Astrocyte of the spinal cord (primary cell): ENCODE measurements around the gene ACP4.
"Not testable (repeated sequence)": the region's sequence is repeated elsewhere in the genome, so short reads cannot be mapped to it uniquely, and the experiment has no call there.

Source experiments
- DNase-seq: peaks from one replicate; pipeline ENCODE4 v3.0.0; 2011; ENCODE audit warnings: low read depth, low spot score
- H3K4me3 ChIP-seq: 2 replicates; pipeline ENCODE4 v1.5.1; 2011; ENCODE audit warnings: low read depth, mild to moderate bottlenecking, low read length, moderate library complexity
- CTCF ChIP-seq: IDR thresholded peaks from 2 replicates; pipeline ENCODE4 v1.5.1; 2012; ENCODE audit warnings: low read depth, mild to moderate bottlenecking, low read length, inconsistent platforms
- in situ Hi-C: cut with HindIII; loops from 2 replicates; pipeline ENCODE4 v1.10.0; 2017; ENCODE audit warnings: low sequenced_read_pairs

Gene ACP4

DNA sequence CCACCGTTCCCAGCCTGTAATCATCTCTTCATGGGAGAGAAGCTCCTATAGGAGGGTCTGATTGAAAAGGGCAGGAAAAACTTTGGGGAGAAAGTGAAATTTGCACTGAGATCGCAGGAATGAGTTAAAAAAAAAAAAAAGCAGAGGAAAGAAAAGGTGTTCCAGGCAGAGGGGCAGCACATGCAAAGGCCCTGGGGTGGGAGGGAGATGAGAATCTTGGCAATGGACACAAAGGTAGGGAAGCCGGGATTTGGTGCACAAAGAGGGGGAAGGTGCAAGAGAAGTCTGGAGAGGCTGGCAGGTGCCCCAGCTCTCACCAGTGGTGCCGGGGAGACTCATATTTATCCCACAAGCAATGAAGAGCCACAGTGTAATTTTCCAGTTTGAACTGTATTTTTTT is 36.3 kb upstream of the ACP4 start:
- H3K4me3 ChIP-seq: no peak overlapping the region
- TF ChIP-seq CTCF: no peak
- DNase-seq: no peak
- in situ Hi-C loops: no loop called here

DNA sequence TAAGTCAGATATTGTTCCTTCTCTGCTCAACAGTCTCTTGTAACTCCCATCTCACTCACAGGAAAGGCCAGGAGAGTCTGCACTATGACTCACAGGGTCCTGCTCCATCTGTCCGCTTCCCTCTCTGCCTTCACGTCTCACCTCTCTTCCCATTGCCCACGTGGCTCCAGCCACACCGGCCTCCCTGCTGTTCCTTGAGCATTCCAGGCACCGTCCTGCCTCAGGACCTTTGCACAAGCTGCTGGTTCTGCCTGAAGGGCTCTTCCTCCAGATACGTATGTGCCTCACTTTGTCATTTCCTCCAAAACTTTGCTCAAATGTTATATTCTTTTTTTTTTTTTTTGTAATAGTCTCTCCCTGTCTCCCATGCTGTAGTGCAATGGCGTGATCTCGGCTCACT is 34.0 kb upstream of the ACP4 start:
- DNase-seq, in situ Hi-C loops, H3K4me3 ChIP-seq: not testable (repeated sequence)

GRCh38 chr19:50757624-50758023 is 32.6 kb upstream of the ACP4 start:
- DNase-seq, in situ Hi-C loops, H3K4me3 ChIP-seq: not testable (repeated sequence)

GRCh38 chr19:50759076-50759475 is 31.1 kb upstream of the ACP4 start:
- DNase-seq, in situ Hi-C loops, H3K4me3 ChIP-seq: not testable (repeated sequence)

- in situ Hi-C loops: no loop called here
- no peak overlapping the region for H3K4me3 ChIP-seq
- no peak for TF ChIP-seq CTCF
- DNase-seq: no peak
Measured at GRCh38 chr19:50759886-50760285, 30.3 kb upstream of the ACP4 start.

DNA sequence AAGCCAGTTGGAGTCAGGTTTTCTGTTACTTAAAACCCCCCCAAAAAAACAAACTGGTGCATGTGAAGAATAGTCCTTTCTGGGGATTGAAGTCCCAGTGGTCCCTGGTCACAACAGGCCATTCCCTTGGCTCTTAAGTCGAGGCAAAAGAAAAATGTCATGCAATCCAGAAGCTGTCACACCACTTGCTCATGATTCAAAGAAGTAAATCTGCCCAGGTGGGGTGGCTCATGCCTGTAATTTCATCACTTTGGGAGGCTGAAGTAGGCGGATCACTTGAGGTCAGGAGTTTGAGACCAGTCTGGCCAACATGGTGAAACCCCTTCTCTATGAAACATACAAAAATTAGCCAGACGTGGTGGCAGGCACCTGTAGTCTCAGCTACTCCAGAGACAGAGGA is 28.7 kb upstream of the ACP4 start:
- in situ Hi-C loops, DNase-seq, H3K4me3 ChIP-seq: not testable (repeated sequence)

- H3K4me3 ChIP-seq, in situ Hi-C loops, DNase-seq: not testable (repeated sequence)
Measured at GRCh38 chr19:50763521-50763920, 26.7 kb upstream of the ACP4 start.

DNA sequence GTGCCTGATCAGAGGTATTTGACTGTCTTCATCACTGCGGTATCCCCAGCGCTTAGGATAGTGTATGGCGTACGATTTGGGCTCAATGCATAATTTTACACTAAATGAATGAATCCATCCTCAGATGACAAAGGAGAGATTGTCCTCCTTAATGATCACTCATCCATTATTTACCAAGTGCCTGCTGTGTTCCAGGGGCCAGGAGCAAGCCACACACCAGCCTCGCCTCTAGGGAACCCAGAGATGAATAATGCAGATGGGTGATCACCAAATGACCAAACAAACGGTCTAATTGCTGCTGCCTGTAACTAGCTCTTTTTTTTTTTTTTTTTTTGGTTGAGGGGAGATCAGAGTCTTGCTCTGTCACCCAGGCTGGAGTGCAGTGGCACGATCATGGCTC is 25.8 kb upstream of the ACP4 start:
- no peak for DNase-seq
- TF ChIP-seq CTCF: no peak
- in situ Hi-C loops: no loop called here
- no peak overlapping the region for H3K4me3 ChIP-seq

DNA sequence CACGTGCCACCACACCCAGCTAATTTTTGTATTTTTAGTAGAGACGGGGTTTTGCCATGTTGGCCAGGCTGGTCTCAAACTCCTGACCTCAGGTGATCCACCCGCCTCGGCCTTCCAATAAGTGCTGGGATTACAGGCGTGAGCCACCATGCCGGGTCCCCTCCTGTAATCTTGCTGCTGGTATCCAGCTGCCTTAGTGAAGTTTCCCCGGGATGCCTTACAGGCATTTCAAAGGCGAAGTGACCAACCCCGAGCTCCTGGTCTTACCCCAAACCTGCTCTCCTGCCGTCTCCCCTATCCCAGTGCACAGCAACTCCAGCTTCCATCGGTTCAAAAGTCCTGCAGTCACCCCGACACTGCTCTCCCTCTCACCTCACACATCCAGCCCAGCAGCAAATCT is 23.5 kb upstream of the ACP4 start:
- in situ Hi-C loops, H3K4me3 ChIP-seq, DNase-seq: not testable (repeated sequence)

DNA sequence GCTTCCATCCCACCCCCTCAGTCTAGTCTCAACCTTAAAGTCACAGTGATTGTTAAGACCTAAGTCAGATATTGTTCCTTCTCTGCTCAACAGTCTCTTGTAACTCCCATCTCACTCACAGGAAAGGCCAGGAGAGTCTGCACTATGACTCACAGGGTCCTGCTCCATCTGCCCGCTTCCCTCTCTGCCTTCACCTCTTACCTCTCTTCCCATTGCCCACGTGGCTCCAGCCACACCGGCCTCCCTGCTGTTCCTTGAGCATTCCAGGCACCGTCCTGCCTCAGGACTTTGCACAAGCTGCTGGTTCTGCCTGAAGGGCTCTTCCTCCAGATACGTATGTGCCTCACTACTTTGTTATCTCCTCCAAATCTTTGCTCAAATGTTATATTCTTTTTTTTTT is 23.0 kb upstream of the ACP4 start:
- H3K4me3 ChIP-seq, in situ Hi-C loops, DNase-seq: not testable (repeated sequence)

DNA sequence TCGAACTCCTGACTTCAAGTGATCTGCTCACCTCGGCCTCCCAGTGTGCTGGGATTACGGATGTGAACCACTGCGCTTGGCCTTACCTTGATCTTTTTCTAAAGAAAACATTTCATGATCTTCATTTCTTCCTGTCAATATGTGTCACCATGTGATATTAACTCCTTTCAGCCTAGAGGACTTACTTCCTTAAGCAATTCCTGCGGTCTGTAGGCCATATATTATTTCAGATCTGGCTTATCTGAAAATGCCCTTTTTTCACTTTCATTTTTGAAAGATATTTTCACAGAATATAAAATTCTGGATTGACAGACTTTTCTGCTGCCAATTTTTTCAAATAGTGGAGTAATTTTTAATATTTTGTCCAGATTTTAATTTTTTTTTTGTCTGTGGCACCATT is 21.9 kb upstream of the ACP4 start:
- in situ Hi-C loops: no loop called here
- no peak for TF ChIP-seq CTCF

DNA sequence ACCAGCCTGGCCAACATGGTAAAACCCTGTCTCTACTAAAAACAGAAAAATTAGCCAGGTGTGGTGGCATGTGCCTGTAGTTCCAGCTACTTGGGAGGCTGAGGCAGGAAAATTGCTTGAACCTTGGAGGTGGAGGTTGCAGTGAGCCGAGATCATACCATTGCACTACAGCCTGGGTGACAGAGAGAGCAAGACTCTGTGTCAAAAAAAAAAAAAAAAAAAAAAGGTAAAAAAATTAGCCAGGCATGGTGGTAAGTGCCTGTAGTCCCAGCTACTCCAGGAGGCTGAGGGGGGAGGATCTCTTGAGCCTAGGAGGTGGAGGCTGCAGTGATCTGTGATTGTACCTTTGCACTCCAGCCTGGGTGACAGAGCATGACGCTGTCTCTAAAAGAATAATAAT is 20.1 kb upstream of the ACP4 start, which contains the start of gene GPR32:
TSS of gene GPR32 (plus strand) at position 301 of the 400 bp plus-strand sequence. CDS start 137 bp downstream, outside the sequence.
- H3K4me3 ChIP-seq, DNase-seq, in situ Hi-C loops: not testable (repeated sequence)

More for the DNA sequence above, 21.9 kb upstream of the ACP4 start:
- no peak for DNase-seq
- no peak overlapping the region for H3K4me3 ChIP-seq
